GM19324 (cell line): ENCODE data around the gene KNL1.
"Not testable (repeated sequence)": the region's sequence is repeated elsewhere in the genome, so short reads cannot be mapped to it uniquely, and the experiment has no call there.

Experiments used
- ATAC-seq: cut with Tn5 transposase; IDR thresholded peaks from one replicate; pipeline ENCODE4 v1.9.1; 2021; ENCODE audit warnings: mild to moderate bottlenecking, moderate library complexity; ENCODE audit not compliant: unreplicated experiment, low FRiP score

KNL1 gene

DNA sequence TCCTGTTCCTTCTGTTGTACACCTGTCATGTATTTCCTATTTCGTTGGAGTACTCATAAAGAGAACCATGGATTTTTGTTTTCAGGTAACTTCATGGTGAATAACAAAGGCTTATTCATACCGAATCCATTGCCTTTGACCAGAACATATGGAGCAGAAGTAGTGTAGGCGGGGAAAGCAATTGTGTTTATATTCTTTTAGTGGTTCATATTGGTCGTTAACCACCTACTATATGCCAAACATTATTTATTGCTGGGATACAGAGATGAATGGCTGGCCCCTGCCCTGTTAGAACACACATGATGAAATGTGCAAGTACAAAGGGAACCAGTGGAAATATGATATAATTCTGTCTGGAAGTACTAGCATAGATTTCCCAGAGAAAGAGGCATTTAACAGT is 15.2 kb upstream of the KNL1 start:
- no peak for ATAC-seq

DNA sequence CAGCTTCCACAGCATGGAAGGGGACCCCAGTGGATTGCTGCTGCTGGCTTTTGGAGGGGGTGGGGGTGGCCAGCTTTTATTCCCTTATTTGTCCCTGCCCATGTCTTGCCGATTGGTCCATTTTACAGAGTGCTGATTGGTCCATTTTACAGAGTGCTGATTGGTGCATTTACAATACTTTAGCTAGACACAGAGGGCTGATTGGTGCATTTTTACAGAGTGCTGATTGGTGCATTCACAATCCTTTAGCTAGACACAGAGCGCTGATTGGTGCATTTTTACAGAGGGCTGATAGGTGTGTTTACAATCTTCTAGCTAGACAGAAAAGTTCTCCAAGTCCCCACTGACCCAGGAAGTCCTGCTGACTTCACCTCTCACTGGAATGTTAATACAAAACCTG is 12.3 kb upstream of the KNL1 start:
- ATAC-seq = not testable (repeated sequence)

DNA sequence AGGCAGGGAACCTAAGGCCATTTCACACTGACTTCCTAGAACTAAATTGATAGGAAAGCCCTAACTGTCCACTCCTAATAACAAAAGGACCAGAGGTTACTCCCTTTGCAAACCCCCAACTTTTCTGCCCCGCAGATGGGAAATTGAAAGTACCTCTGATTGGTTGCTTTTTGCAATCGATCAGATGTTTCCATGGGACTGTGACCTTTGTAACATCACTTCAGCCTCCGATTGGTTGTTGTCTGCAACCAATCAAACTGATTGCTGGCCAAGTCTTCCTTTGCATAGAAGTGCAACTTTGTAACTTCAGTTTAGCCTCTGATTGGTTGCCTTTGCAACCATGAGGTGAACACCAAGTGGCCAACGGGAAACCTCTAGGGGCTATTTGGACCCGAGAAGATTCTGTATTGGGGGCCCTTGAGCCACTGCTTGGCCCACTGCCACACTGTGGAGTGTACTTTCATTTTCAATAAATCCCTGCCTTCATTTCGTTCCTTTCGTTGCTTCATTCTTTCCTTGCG is 11.3 kb upstream of the KNL1 start:
- no peak for ATAC-seq

DNA sequence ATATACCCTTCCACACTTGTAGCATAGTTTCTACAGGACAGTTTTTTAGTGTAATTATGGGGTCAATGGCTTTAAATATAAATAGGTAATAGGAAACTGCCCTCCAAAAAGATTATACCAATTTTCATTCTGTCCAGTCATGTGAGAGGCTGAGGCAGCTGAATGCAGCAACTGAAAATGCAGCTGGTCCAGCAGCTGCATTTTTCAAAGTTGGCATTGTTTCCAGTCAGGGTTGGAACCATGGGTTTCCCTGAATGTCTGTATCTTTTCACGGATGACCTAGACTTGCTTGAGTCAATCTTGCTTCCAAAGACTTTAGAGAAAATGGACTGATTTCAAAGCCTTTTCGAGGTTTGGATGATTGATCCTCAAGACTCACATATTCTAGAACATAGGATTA is 9.9 kb upstream of the KNL1 start:
- no peak for ATAC-seq

DNA sequence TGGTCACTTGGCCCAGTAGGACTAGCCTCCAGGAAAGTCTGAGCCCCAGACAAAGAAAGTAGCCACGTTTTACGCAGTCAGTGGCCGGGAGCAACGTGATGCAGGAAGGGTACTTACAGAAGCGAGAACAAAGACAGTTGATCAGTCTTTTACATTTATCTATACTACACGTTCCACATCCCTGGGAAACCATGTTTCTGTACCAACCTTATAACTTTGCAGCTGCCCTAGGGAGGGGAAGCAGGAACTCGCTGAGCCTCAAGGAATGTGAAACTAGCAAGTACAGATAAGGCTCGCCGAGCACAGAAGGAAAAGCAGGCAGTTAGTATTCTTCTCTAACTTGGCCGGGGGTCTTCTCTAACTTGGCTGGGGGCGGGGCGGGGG is 3.4 kb upstream of the KNL1 start:
- no peak for ATAC-seq

DNA sequence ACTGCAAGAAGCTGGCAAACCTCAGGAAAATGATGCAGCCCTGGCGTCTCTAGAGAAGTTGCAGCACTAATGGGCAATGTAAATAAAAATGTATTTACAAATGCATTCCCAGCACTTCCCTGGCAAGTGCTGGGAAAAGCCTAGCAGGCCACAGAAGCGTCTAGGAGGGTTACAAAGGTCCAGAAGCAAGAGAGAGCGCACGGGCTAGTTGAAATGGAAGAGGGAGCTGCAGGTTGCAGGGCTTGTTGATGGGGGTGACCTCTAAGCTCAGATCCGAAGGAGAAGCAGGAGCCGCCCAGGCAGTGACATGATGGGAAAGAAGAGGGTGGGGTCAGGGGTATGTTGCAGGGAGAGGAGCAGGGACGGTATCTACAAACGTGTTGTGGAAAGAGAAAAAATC is 2.7 kb upstream of the KNL1 start:
- no peak for ATAC-seq

DNA sequence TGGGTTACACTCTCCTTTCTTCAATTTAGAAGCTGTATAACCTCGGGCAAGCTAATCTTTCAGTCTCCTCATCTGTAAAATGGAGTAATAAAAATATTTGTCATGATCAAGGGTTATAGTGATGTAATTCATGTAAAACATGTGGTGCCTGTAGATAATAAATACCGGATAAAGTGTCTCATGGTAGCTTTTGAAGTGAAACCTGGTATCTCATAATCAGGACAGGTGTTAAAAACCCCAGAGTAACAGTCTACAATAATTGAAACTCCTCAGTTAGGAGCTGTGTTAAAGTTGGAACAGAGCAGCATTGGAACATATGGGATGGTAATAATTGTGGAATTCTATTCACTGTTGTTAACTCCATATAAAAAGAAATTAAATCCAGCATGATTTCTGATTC is 884 bp upstream of the KNL1 start:
- ATAC-seq = no peak

DNA sequence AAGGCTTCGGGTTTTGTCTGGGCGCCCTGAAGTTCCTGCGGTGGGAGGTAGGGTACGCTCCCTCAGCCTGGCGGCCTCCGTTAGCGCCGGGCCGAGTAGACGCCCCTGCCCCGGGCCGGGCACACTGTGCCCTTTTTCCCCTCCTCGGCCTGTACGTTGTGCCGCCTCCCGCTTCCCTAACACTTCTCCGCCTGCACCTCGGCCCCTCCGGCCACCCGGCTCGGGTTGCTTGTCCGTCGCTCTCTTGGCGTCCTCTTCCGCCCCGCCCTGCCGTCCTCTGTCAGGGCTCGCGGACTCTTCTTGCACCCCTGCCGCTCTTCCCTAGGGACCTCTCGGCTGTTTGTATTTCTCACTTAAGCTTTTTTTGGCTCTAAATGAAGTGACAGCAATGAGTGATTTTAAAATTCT is 384 bp downstream of the KNL1 start:
- peak; percentile 47 for ATAC-seq

DNA sequence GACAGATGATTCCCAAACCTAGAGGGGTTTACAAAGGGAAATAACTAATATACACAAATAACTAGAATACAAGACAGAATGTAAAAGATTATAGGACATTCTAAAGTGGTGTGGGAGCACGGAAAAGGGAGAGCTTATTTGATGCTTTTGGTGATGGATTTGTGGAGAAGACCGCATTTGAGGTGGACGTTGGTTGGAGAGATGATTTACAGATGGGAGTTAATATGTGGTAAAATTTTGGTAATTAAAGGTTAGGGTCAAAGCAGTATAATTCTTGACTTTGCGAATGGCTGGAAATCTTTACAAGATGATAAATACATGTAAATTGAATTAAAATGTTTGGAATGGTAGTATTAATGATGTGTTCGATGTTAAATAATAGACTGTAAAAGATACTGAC is 1.2 kb downstream of the KNL1 start:
- ATAC-seq = no peak

DNA sequence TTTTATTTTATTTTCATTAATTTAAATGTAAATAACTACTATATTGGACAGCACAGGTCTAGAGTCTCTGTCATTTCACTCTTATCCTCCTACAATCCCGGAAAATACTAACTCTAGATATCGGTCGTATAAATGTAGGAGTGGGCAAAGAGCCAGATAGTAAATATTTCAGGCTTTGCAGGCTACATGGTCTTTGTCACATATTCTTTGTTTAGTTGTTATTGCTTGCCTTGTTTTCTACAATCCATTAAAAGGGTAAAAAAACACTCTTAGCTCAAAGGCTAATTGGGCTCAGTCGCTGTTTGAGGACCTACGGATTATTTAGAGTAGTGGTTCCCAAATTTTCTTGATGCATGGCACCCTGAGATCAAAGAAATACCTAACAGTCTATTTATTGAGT is 1.7 kb downstream of the KNL1 start:
- ATAC-seq = no peak

DNA sequence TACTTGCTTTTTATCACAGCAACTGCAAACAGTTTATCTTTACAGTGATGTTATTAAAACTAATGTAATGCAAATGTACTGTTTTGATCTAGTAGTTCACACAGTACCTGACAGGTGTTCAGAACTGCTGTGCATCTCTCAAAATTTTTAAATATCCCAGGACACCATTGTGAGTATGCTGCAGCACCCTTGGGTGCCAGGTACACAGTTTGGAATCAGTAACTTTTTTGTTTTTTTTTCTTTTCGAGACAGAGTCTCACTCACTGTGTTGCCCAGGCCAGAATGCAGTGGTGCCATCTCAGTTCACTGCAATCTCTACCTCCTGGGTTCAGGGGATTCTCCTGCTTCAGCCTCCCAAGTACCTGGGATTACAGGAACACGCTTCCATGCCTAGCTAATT is 3.0 kb downstream of the KNL1 start:
- no peak for ATAC-seq

DNA sequence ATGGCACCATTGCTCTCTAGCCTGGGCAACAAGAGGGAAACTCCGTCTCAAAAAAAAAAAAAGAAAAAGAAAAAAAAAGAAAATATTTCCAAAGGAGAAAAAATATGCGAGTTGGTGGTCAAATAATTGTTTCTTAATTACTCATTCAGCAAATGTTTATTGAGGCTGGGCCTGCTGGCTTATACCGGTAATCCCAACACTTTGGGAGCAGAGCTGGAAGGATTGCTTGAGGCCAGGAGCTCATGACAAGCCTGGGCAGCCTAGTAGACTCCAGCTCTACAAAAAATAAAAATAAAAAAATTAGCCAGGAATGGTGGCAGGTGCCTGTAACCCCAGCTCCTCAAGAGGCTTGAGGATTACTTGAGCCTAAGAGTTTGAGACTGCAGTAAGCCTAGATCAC is 4.1 kb downstream of the KNL1 start:
- no peak for ATAC-seq

DNA sequence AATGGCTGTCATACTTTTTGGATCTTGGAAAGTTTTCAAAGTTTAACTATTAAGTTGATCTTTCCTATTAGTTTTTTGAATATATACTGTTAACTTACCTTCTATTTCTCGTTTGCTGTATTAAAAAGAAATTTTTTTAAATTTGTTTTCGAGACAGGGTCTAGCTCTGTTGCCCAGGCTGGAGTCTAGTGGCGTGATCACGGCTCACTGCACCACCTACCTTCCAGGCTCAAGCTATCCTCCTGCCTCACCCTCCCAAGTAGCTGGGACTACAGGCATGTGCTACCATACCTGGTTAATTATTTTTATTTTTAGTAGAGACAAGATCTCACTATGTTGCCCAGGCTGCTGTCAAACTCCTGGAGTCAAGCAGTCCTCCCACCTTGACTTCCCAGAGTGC is 4.6 kb downstream of the KNL1 start:
- ATAC-seq = no peak

DNA sequence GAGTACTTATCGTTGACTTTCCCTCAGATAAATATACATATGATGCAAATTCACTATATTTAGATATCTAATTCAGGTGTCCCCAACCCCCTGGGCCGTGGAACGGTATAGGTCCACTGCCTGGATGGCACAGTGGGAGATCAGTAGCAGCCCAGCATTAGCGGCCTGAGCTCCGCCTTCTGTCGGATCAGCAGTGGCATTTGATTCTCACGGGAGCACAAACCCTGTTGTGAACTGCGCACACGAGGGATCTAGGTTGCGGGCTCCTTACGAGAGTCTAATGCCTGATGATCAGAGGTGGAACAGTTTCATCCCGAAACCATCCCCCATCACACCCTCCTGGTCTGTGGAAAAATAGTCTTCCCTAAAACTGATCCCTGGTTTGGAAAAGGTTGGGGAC is 6.9 kb downstream of the KNL1 start:
- no peak for ATAC-seq

DNA sequence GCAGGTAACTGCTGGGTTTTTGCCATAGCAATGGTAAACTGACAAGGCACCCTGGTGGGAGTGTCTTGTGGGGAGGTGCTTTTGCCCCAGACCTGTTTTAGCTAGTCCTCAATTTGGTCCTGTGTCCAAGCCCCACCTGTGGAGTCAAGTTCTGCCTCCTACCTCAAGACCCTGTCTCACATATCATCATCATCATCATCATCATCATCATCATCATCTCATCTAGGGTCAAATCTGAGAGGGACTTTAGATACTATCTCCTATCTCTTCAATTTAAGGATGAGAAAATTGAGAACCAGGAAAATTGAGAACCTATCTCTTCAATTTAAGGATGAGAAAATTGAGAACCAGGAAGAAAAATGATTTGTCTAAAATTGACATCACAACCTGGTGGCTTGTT is 9.9 kb downstream of the KNL1 start:
- no peak for ATAC-seq

DNA sequence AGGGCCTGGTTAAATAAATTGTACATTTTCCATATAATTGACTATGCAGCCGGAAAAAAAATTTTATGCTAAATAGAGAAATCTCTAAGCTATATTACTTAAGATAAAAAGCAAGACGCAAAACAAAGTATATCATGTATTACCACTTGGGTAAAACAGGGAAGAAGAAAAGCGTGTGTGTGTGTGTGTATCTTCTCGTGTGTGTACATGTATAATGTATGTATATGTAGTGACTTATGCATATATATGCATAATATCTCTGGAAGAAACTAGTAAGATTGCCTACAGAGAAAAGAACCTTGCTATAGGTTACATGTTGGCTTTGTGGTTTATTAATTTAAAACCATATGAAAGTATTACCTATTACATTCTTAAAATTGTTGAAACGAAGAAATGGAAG is 19.0 kb downstream of the KNL1 start:
- no peak for ATAC-seq

DNA sequence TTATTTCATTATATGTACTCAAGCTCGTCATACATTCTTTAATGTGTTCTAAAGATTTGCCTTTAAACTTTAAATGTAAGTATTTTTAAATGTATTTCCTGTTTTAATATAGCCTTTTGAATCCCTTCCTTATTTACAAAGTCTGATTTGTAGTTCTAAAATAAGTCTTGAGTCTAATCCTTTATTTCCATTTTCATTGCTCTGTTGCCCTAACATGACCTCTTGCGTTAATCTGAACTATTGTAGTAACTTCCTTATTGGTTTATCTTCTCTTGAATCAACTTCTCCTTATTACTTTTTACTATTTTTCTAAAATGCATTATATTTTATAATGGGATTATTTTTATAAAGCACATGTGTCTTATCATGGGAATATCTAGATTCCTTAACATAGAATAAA is 24.0 kb downstream of the KNL1 start:
- ATAC-seq = no peak

DNA sequence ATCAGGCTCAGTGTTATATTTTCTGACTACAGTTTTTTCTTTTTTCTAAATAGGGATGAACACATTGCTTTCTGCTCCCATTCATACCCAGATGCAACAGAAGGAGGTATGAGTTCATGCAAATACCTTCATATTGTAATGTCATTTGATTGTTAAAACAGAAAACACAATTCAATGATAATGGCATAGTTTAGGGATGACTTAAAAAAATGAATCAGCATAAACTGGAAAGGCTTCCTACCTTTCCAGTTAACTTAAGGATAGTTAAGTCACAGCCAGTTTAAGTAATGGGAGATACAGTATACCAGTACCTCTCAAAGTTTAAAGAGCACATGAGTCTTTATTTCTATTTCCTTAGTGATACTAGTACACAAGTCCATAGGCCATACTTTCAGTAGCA is 24.9 kb downstream of the KNL1 start:
- no peak for ATAC-seq

DNA sequence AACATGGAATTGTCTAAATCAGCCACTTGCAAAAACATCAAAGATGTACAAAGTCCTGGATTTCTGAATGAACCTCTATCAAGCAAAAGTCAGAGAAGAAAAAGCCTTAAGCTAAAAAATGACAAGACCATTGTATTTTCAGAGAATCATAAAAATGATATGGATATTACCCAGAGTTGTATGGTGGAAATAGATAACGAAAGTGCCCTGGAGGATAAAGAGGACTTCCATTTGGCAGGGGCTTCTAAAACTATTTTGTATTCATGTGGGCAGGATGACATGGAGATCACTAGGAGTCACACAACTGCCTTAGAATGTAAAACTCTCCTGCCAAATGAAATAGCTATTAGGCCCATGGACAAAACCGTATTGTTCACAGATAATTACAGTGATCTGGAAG is 29.3 kb downstream of the KNL1 start:
- ATAC-seq = no peak

DNA sequence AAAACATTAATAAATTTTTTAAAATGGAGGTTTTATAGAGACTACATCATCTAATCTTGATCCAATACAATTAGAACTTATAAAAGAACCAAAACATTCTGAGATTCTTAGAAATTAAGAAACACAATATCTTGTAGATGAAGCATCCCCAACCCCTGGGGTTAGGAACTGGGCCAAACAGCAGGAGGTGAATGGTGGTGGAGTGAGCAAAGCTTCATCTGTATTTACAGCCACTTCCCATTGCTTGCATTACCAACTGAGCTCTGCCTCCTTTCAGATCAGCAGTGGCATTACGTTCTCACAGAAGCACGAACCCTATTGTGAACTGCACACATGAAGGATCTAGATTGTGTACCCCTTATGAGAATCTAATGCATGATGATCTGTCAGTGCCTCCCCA is 36.3 kb downstream of the KNL1 start:
- ATAC-seq = no peak

DNA sequence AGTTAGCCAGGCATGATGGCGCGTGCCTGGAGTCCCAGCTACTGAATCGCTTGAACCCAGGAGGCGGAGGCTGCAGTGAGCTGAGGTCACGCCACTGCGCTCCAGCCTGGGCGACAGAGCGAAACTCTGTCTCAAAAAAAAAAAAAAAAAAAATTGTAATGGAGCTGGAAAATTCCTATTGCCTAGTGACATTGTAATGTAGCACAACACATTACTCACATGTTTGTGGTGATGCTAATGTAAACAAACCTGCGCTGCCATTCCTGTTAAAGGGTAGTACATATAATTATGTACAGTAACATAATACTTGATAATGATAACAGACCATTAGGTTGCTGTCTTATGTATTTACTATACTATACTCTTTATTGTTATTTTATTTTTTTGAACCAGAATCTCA is 39.1 kb downstream of the KNL1 start:
- no peak for ATAC-seq

DNA sequence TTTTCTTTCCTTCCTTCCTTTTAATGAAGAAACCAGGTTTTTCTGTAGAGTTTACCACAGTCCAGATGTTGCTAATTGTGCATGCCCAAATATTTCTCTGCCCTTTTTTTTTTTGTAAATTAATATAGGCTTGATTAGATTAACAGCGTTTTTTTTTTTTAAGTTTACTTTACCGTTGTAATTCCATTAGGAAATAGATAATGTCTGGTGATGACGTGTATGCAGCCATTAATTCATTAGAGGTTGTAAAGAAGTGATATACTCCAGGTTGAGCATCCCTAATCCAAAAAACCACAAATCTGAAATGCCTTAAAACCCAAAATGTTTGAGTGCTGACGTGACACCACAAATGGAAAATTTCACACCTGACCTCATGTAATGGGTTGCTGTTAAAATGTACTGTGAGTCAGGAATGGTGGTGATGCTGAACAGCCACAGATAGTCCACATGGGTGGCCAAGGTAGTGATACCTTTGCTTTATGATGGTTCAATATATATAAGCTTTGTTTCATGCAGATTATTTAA is 43.2 kb downstream of the KNL1 start:
- ATAC-seq = no peak

DNA sequence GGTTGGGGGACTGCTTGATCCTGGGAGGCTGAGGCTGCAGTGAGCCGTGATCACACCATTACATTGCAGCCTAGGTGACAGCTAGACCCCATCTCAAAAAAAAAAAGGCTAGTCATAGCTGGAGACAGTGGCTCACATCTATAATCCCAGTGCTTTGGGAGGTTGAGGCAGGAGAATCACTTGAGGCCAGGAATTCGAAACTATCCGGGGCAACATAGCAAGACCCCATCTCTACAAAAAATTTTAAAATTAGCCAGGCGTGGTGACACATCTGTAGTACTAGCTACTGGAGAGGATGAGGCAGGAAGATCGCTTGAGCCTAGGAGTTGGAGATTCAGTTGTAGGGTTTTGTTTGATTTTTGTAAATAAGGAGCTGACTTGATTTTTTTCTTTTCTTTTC is 45.6 kb downstream of the KNL1 start:
- no peak for ATAC-seq
